ENCODE results near the gene TRIP10. TPM values are rescaled to one million over a fixed set of nuclear protein-coding genes. Genes with fewer than 3 reads are reported as not detected.

TRIP10 gene
- total and polyA plus RNA-seq, 2 of the 4 experiments (the other 2 are of a cell fraction) = 39.1 to 47.0 TPM

- CTCF ChIA-PET = no interaction called here
- H4K5ac ChIP-seq (ENCODE audit: low read depth, low read length) = no peak overlapping the region
- DNase-seq = no peak
- H3K18ac ChIP-seq (ENCODE audit: low read depth, low read length) = no peak overlapping the region
- H4K91ac ChIP-seq (ENCODE audit: insufficient read depth, low read depth, low read length) = no peak overlapping the region
- H4K8ac ChIP-seq (ENCODE audit: low read depth in 2 of 2, low read length in 2 of 2) = no peak overlapping the region
- H2BK5ac ChIP-seq (ENCODE audit: low read depth, low read length, poor library complexity, severe bottlenecking) = no peak overlapping the region
- dilution Hi-C loops (cut with HindIII; ENCODE audit: low sequenced_read_pairs, unreplicated experiment) (no loop called here), in situ Hi-C loops (cut with MboI; ENCODE audit: low sequenced_read_pairs) (no loop called here), intact Hi-C loops (cut with micrococcal nuclease) (no loop called here)
- no peak overlapping the region for H2BK120ac ChIP-seq (ENCODE audit: low read depth, low read length)
- H4K20me1 ChIP-seq (ENCODE audit: insufficient read depth, low read length) = no peaks in the 10 kb centered on the region
- no peak overlapping the region for H3K4me2 ChIP-seq (ENCODE audit: low read depth, low read length)
- H3K4me1 ChIP-seq (ENCODE audit: control insufficient read depth, insufficient read depth, low read length) = no peaks in the 10 kb centered on the region
- H3K14ac ChIP-seq (replicated peaks; ENCODE audit: low read depth, low read length) = no peak overlapping the region
- no peak overlapping the region for H3K4me3 ChIP-seq (ENCODE audit: insufficient read depth, low read depth, low read length)
- no peaks in the 10 kb centered on the region for H3K27me3 ChIP-seq (ENCODE audit: control insufficient read depth, insufficient read depth, low read length)
- H2AK5ac ChIP-seq (ENCODE audit: low read depth, low read length) = no peak overlapping the region
- no peak overlapping the region for H2BK20ac ChIP-seq (ENCODE audit: low read depth, low read length)
- H2BK15ac ChIP-seq (ENCODE audit: low read depth, low read length) = no peak overlapping the region
- H3K23ac ChIP-seq (ENCODE audit: low read depth, low read length) = no peak overlapping the region
- H3K36me3 ChIP-seq (ENCODE audit: control insufficient read depth, insufficient read depth, low read length) = no peaks in the 10 kb centered on the region
- TF ChIP-seq, protein P1, sequence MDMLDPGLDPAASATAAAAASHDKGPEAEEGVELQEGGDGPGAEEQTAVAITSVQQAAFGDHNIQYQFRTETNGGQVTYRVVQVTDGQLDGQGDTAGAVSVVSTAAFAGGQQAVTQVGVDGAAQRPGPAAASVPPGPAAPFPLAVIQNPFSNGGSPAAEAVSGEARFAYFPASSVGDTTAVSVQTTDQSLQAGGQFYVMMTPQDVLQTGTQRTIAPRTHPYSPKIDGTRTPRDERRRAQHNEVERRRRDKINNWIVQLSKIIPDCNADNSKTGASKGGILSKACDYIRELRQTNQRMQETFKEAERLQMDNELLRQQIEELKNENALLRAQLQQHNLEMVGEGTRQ (IDR thresholded peaks at IDR 0.05; ENCODE audit: low read depth, low read length) = no peak
- WGBS, 2 experiments (ENCODE audit: extremely low coverage in 2 of 2, insufficient read length in 1 of 2) = 64% methylated on average over 5 of the region's 13 CpGs; no CpG with 5 or more reads in 1 of the 2 experiments
- H2AK9ac ChIP-seq (replicated peaks; ENCODE audit: low read depth, low read length, poor library complexity) = no peak overlapping the region
- POLR2A ChIA-PET (ENCODE audit: unreplicated experiment) = no interaction called here
- no peak overlapping the region for H3K56ac ChIP-seq (ENCODE audit: extremely low read depth, insufficient read depth, low read length)
- no peak overlapping the region for H3K27ac ChIP-seq (ENCODE audit: insufficient read depth, low read length)
- no peaks in the 10 kb centered on the region for H3K79me1 ChIP-seq (ENCODE audit: low read depth in 1 of 2, low read length in 2 of 2)
- BruUV-seq (replicated peaks) = no TSS peak
- no peak overlapping the region for H3K4ac ChIP-seq (ENCODE audit: low read depth, low read length)
- no peak for ATAC-seq (ENCODE audit: low read depth)
- no peaks in the 10 kb centered on the region for H3K9me1 ChIP-seq (ENCODE audit: insufficient read depth, low read length)
- H3K9ac ChIP-seq (ENCODE audit: low read depth, low read length) = no peak overlapping the region
- H2AFZ ChIP-seq (replicated peaks; ENCODE audit: low read length, poor library complexity) = no peak overlapping the region
- H3K9me3 ChIP-seq (ENCODE audit: control insufficient read depth, insufficient read depth, low read length) = peaks cover 16% of the 10 kb centered on the region
Measured at GRCh38 chr19:6794686-6795431, 55.4 kb downstream of the TRIP10 start.
